Transverse colon (tissue), 3 donors: ENCODE data around the gene SF3A1.

ENCODE experiments used
- CTCF ChIP-seq, 5 experiments: fragments of 200-600 bp in 3 of 5; fragments of 450-650 bp in 2 of 5; sonication (generic) in 3 of 5; IDR thresholded peaks; 1 replicate in 2 of 5; 2 replicates in 3 of 5; pipeline ENCODE4 v1.5.1; 2016 to 2017; ENCODE audit warnings: antibody characterized with exemption in 5 of 5, inconsistent platforms in 3 of 5, mild to moderate bottlenecking in 2 of 5, moderate library complexity in 1 of 5
- EP300 ChIP-seq: sonication (generic); formaldehyde crosslinking; IDR thresholded peaks from one replicate; pipeline ENCODE4 v1.6.1; 2017; ENCODE audit warnings: antibody characterized with exemption, low read depth

DNA sequence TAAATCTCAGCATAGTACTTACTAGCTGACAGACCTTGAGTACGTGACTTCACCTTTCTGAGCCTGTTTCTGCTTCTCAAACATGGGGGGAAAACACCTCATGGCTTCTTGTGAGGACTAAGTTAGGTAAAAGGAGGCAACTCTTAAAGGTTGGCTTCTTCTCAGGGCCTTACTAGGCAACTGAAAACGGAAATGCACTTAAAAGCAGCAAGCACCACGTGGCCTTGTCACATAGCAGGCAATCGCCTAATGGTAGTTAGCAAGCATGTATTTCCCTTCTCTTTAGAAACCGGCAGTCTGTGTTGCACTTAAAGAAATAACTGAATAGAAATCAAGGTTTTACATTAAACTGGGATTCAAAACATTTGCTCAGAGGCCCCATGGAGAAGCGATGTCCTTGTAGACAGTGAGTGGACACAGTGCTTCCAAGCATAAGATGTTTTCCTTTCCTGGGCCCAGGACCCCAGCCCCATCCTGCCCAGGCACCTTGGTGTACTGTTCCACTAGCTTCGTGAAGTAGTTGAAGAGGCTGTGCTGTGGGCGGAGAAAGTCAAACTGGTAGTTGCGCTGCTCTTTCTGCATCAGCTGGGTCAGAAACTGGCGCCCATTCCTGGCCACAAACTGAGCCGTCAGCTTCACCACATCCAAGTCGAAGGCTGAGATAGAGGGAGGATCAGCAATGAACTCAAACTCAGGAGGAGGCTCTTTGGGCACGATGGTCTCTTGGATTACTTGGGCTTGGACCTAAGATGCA is 12.1 kb downstream of the SF3A1 start:
- no peak for TF ChIP-seq EP300
- no peak for TF ChIP-seq CTCF (IDR thresholded peaks at IDR 0.05)
